Smooth muscle cell (in vitro differentiated cells): ENCODE results near the gene ASTN1. TPM values are rescaled to one million over a fixed set of nuclear protein-coding genes. Genes with fewer than 3 reads are reported as not detected.

ENCODE experiments used
- DNase-seq: peaks from one replicate; lab custom pipeline; 2025; ENCODE audit not compliant: unreplicated experiment; lab: John Stamatoyannopoulos, UW
- H2AFZ ChIP-seq: fragments of 200-600 bp; sonication (generic); 2 replicates; pipeline ENCODE4 v1.6.0; 2016; ENCODE audit warnings: antibody characterized with exemption, low read depth, mild to moderate bottlenecking
- H3F3A ChIP-seq: fragments of 200-600 bp; sonication (generic); 2 replicates; pipeline ENCODE4 v1.6.0; 2017; ENCODE audit warnings: antibody characterized with exemption, low read depth
- H3K27ac ChIP-seq: fragments of 200-600 bp; sonication (generic); 2 replicates; pipeline ENCODE4 v1.5.1; 2016; ENCODE audit warnings: low read depth, mild to moderate bottlenecking
- H3K27me3 ChIP-seq: fragments of 200-600 bp; sonication (generic); 2 replicates; pipeline ENCODE4 v1.6.1; 2016; ENCODE audit warnings: low read depth, mild to moderate bottlenecking
- H3K36me3 ChIP-seq: fragments of 200-600 bp; sonication (generic); 2 replicates; pipeline ENCODE4 v1.5.1; 2016; ENCODE audit warnings: low read depth
- H3K4me1 ChIP-seq: fragments of 200-600 bp; sonication (generic); 2 replicates; pipeline ENCODE4 v1.5.1; 2016; ENCODE audit warnings: low read depth
- H3K4me2 ChIP-seq: fragments of 200-600 bp; sonication (generic); 2 replicates; pipeline ENCODE4 v1.6.0; 2016; ENCODE audit warnings: mild to moderate bottlenecking
- H3K4me3 ChIP-seq: fragments of 200-600 bp; sonication (generic); 2 replicates; pipeline ENCODE4 v1.5.1; 2016; ENCODE audit warnings: mild to moderate bottlenecking
- H3K79me2 ChIP-seq: fragments of 200-600 bp; sonication (generic); 2 replicates; pipeline ENCODE4 v1.6.0; 2016; ENCODE audit warnings: low read depth, mild to moderate bottlenecking
- H3K9ac ChIP-seq: fragments of 200-600 bp; sonication (generic); 2 replicates; pipeline ENCODE4 v1.6.0; 2016; ENCODE audit warnings: low read depth
- H3K9me3 ChIP-seq: fragments of 200-600 bp; sonication (generic); replicated peaks from 2 replicates; pipeline ENCODE4 v1.5.1; 2016; ENCODE audit warnings: low read depth
- H4K20me1 ChIP-seq: fragments of 200-600 bp; sonication (generic); 2 replicates; pipeline ENCODE4 v1.6.0; 2016; ENCODE audit warnings: low read depth
- WGBS: methylation state at CpG from one replicate; pipeline ENCODE4 v1.1.7; 2016; ENCODE audit warnings: low lambda C conversion rate; 5-methylcytosine and 5-hydroxymethylcytosine counted together
- polyA plus RNA-seq: library from polyadenylated mRNA; unstranded; fragments of >200 nt; fragmentation: Nextera tagmentation; extraction: Ambion mirVana; gene quantifications from 2 replicates; pipeline ENCODE4 v1.2.1, GENCODE V29; 2016
- total RNA-seq: library from RNA; depleted of rRNA; stranded (reverse); fragments of >200 nt; gene quantifications from 2 replicates; pipeline ENCODE4 v1.2.3, GENCODE V29; 2014
- TF ChIP-seq, protein P1 (sequence below): fragments of 200-600 bp; sonication (generic); IDR thresholded peaks from 2 replicates; pipeline ENCODE4 v1.5.1; 2017; ENCODE audit warnings: borderline replicate concordance, mild to moderate bottlenecking, antibody characterized with exemption; ENCODE audit not compliant: insufficient read depth, poor library complexity, severe bottlenecking

ASTN1 gene
- total and polyA plus RNA-seq, 2 experiments from 2014 or later, result 0.04 TPM; not detected in 1

DNA sequence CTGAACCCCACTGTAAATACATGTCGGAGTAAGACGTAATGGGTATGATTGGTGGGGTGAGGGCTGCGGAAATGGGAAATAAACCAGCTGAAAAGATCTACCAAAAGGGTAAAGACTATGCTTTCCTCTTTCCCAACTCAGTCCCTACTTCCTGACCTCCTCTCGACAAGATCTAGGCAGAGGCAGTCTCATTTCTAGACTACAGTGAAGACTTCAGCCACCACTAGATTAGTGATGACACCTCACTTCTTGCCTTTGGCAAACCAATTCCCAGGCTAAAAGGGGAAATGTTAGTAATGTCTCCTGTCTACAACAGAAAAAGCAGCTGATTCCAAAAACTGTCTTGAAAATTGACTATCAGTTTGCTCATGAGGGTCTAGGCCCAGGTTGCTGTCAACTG is 219.9 kb downstream of the ASTN1 start:
- Histone ChIP-seq H3K27ac (no peak overlapping the region), H3K9me3 (no peaks in the 10 kb centered on the region), H3K9ac (no peak overlapping the region), H3K27me3 (peaks cover 9% of the 10 kb centered on the region), H3K4me3 (no peak overlapping the region), H3K4me1 (no peaks in the 10 kb centered on the region), H3K4me2 (no peak overlapping the region), H2AFZ (no peak overlapping the region), H4K20me1 (no peaks in the 10 kb centered on the region), H3K36me3 (no peaks in the 10 kb centered on the region), H3K79me2 (no peaks in the 10 kb centered on the region), H3F3A (no peaks in the 10 kb centered on the region)
- DNase-seq, result no peak
- TF ChIP-seq, protein P1, sequence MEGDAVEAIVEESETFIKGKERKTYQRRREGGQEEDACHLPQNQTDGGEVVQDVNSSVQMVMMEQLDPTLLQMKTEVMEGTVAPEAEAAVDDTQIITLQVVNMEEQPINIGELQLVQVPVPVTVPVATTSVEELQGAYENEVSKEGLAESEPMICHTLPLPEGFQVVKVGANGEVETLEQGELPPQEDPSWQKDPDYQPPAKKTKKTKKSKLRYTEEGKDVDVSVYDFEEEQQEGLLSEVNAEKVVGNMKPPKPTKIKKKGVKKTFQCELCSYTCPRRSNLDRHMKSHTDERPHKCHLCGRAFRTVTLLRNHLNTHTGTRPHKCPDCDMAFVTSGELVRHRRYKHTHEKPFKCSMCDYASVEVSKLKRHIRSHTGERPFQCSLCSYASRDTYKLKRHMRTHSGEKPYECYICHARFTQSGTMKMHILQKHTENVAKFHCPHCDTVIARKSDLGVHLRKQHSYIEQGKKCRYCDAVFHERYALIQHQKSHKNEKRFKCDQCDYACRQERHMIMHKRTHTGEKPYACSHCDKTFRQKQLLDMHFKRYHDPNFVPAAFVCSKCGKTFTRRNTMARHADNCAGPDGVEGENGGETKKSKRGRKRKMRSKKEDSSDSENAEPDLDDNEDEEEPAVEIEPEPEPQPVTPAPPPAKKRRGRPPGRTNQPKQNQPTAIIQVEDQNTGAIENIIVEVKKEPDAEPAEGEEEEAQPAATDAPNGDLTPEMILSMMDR, result no peak
- WGBS, result 92% methylated on average over 4 of the region's 4 CpGs

DNA sequence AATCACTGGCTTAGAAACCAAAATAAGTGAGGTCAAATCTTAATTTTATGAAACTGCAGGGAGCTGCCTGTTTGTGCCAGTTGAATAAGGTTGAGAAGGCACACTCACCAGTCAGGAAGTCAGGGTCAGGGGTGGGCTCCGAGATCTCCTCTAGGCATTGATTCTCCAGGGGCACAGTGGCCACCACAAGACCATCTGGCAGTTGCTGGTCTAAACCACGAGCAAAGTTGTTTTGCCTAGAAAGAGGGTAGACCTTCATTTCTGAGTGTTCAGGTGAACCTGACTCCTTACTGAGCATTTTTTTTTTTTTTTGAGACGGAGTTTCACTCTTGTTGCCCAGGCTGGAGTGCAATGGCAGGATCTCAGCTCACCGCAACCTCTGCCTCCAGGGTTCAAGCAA is 220.7 kb downstream of the ASTN1 start:
- Histone ChIP-seq H4K20me1 (no peaks in the 10 kb centered on the region), H3K4me1 (no peaks in the 10 kb centered on the region), H3F3A (no peaks in the 10 kb centered on the region), H3K4me3 (no peak overlapping the region), H2AFZ (no peak overlapping the region), H3K79me2 (no peaks in the 10 kb centered on the region), H3K4me2 (no peak overlapping the region), H3K27me3 (peaks cover 1% of the 10 kb centered on the region), H3K9ac (no peak overlapping the region), H3K27ac (no peak overlapping the region), H3K9me3 (no peaks in the 10 kb centered on the region), H3K36me3 (no peaks in the 10 kb centered on the region)
- DNase-seq, result no peak
- TF ChIP-seq, protein P1, result no peak
- 80% methylated on average over 4 of the region's 4 CpGs for WGBS

DNA sequence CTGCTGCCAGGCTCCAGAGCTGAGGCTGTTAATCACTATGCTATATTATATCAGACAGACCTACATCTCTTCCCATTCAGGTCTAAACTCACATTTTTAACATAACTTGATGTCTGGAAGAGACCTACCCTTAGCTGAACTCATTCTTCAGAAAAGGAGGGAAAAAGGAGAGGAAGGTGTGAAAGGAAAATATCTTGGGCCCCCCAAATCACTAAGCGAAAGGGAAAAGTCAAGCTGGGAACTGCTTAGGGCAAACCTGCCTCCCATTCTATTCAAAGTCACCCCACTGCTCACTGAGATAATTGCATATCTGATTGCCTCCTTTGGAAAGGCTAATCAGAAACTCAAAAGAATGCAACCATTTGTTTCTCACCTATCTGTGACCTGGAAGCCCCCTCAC is 222.2 kb downstream of the ASTN1 start:
- Histone ChIP-seq H3K4me2 (no peak overlapping the region), H3K79me2 (no peaks in the 10 kb centered on the region), H3K9ac (no peak overlapping the region), H3K27ac (no peak overlapping the region), H4K20me1 (no peaks in the 10 kb centered on the region), H3K4me3 (no peak overlapping the region), H3K36me3 (no peaks in the 10 kb centered on the region), H3K4me1 (no peaks in the 10 kb centered on the region), H3F3A (no peaks in the 10 kb centered on the region), H3K9me3 (no peaks in the 10 kb centered on the region), H3K27me3 (no peaks in the 10 kb centered on the region), H2AFZ (no peak overlapping the region)
- TF ChIP-seq, protein P1, result no peak
- 59% methylated on average over 1 of the region's 1 CpG for WGBS
- DNase-seq, result no peak

DNA sequence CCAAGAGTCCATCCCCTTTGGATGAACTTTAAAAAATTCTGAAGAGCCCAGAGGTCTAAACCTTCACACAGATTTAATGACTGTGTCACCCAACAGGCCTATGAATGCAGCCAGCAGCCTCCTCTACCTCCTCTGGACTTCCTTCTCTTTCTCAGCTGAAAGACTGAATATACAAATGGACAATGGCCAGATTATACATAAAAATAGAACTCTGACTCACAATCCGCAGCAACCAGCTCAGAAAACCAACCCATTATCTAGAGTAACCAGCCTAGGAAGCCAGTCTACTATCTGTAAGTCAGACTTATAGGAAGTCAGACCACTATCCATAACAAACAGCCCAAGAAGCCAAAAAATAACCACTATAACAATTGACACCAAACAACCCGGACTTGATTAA is 224.5 kb downstream of the ASTN1 start:
- no peak overlapping the region for H2AFZ ChIP-seq
- H3F3A ChIP-seq, result no peaks in the 10 kb centered on the region
- peaks cover 14% of the 10 kb centered on the region for H3K27me3 ChIP-seq
- no peaks in the 10 kb centered on the region for H3K4me1 ChIP-seq
- H3K4me2 ChIP-seq, result no peak overlapping the region
- TF ChIP-seq, protein P1, result no peak
- H3K27ac ChIP-seq, result no peak overlapping the region
- DNase-seq, result no peak
- H4K20me1 ChIP-seq, result no peaks in the 10 kb centered on the region
- H3K4me3 ChIP-seq, result no peak overlapping the region
- H3K9ac ChIP-seq, result no peak overlapping the region
- 92% methylated on average over 2 of the region's 2 CpGs for WGBS
- no peaks in the 10 kb centered on the region for H3K9me3 ChIP-seq
- no peaks in the 10 kb centered on the region for H3K36me3 ChIP-seq
- H3K79me2 ChIP-seq, result no peaks in the 10 kb centered on the region
